GM19099 (cell line): ENCODE data around the gene CPXM2.

Experiments used
- POLR2A ChIP-seq: IDR thresholded peaks from 3 replicates; pipeline ENCODE4 v1.6.1; 2011; ENCODE audit warnings: low read depth; ENCODE audit not compliant: insufficient read length; ENCODE audit errors: extremely low read depth

The CPXM2 gene

DNA sequence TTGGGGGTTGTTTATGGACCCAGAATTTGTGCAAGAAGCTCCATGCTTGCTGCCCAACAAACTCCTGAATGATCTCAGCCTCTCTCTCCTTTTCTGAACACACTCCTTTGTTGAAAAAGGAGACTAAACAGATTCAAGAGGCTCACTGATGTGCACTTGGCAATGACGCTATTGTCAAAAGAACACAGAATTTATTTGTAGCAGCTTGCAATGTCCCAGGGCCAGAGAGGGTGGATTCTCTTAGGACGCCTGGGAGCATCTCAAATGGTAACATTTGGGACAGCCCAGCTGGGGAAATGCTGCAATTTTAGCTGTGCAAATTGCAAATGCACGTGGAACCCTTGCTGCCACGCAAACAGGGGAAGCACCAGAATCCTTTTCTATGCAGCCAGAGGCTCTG, 145.5 kb downstream of the CPXM2 start:
- TF ChIP-seq POLR2A, result no peak

DNA sequence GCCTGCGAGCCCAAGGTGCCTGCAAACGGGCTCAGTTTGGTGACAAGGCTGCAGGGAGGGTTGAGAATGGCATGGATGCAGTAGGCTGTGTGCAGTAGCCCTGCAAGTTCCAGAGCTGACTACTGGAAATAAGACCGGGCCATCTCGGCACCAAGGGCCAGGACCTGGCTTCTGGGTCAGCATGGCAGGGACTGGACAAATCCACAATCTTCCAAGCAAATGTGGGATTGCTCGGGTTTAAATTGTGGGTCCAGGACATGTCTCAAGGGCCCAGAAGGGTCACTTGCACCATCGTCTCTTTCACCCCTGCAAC, 147.4 kb downstream of the CPXM2 start:
- no peak for TF ChIP-seq POLR2A

DNA sequence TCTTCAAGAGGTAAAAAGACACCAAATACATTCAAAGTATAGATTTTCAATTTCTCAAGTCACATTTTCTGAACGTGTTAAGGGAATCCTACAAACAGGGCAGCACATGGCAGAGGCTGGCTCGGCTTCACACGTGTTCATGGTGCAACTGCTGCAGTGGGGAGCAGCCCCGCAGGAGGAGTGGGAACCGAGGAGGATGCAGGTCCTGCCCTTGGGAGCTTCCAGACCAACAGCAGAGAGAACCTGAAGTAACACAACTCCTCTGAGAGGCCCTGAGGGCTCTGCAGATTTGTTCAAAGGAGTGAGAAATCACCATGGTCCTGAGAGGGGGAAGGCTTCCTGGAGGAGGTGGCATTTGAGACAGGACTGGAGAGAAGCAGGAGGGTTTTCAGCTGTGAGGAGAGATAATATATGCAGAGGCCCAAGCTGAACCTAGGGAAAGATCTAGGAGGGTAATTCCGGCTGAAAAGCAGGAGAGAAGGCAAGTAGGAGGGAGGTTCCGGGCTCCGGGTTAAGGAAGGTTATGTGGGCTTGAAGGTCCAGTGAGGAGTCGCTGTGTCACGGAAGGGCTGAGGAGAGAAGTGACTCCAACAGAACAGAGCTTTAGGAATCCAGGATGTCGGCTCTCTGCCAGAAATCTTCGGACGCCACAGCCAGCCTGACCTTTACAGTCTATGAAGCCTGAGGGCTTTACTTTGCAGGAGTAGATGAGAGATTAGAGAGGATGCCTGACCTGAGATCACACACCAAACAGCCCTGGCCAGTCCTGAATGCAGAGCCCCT, 148.0 kb downstream of the CPXM2 start:
- no peak for TF ChIP-seq POLR2A

GRCh38 chr10:123742751-123743440, 148.7 kb downstream of the CPXM2 start:
- no peak for TF ChIP-seq POLR2A

GRCh38 chr10:123741711-123742110, 149.9 kb downstream of the CPXM2 start:
- TF ChIP-seq POLR2A, result no peak

DNA sequence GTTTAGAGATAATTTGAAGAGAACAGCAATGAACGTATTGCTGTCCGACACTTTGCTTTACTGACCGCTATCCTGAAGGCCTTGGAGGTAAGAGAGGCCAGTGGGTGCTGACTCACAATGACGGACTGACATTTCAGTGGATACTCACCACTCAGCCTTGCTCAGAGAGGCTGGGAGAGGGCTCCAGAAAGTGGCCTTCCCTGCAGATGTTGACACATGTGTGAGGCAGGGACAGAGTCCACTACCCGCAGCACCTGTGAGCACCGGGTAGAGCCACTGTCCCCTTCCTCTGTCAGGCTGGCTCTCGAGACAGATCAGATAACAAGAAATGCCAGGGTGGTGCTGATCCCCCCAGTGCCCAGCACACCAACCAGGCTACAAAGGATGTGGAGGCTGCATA, 150.5 kb downstream of the CPXM2 start:
- TF ChIP-seq POLR2A, result no peak

- no peak for TF ChIP-seq POLR2A
These were observed 162.1 kb downstream of the CPXM2 start for GRCh38 chr10:123729523-123729922.

DNA sequence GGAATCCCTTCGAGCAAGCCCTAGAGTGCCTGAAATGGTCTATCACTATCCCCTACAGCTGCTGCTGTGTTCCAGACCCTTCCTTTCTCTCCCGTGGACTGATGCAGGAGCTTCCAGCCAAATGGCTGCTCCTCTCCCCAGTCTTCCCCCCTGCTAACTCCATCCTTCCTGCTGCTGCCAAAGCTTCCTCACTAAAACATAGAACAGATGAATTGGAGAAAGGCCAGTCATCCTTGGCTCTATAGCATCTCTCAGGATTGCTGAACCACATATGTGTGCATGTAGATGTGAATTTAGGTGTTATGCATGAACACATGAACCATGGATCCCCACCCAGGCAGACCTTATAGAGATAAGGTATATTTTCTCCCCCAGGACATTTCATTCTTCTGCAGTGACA, 164.8 kb downstream of the CPXM2 start:
- no peak for TF ChIP-seq POLR2A

- TF ChIP-seq POLR2A, result no peak
These were observed 165.2 kb downstream of the CPXM2 start for GRCh38 chr10:123726381-123726780.

- no peak for TF ChIP-seq POLR2A
These were observed 166.9 kb downstream of the CPXM2 start for GRCh38 chr10:123724747-123725146.

GRCh38 chr10:123722351-123722750, 169.3 kb downstream of the CPXM2 start:
- TF ChIP-seq POLR2A, result no peak

DNA sequence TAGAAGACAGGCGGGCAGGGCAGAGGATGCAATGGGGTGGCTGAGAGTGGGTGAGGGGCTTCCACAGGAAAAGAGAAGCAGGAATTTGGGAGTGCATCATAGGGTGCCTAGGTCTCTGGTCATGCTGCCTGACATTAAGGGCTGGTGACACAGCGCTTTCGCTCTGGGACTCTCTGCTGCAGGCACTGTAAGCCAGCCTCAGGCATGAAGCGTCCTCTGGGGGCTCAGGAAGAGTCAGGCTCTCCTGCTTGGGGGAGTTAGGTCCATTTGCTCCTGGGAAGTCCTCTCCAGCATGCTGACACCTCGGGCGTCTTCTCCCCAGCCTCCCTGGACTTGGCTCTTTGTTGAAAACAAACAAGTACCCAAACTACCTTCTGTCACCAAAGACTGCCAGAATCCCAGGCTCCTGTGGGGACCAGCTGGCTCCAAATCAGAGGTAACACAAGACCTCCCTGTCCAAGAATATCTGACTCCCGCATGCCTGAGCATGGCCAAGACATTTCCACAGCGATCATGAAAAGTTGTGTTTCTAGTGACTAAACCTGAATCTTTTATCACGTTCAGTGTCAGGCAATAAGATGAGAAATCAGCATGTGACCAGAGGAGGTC, 170.1 kb downstream of the CPXM2 start:
- TF ChIP-seq POLR2A, result no peak

- TF ChIP-seq POLR2A, result no peak
These were observed 171.1 kb downstream of the CPXM2 start for GRCh38 chr10:123720536-123720935.

DNA sequence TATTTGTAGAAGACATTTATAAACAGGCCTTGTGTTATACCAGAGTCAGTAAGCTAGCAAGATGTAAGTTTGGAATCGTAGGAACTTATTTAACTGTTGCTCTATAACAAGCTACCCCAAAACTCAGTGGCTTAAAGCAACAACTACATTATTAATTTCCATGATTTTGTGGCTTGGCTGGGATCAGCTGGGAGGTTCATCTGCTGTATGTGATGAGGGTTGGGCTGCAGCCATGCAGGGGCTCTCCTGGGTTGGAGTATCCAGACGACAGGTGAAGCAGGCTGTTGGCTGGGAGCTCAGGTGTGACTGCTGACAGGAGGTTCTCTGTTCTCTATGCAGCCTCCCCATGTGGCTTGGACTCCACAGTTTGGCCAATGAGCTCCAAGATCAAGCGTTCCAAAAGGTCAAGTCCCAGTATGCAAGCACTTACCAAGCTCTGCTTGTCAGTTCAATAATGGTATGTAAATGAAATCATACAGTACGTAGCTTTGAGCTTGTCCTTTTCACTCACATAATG, 173.0 kb downstream of the CPXM2 start:
- TF ChIP-seq POLR2A, result no peak

GRCh38 chr10:123717336-123717735, 174.3 kb downstream of the CPXM2 start:
- TF ChIP-seq POLR2A, result no peak

GRCh38 chr10:123715546-123715945, 176.1 kb downstream of the CPXM2 start:
- TF ChIP-seq POLR2A, result no peak

DNA sequence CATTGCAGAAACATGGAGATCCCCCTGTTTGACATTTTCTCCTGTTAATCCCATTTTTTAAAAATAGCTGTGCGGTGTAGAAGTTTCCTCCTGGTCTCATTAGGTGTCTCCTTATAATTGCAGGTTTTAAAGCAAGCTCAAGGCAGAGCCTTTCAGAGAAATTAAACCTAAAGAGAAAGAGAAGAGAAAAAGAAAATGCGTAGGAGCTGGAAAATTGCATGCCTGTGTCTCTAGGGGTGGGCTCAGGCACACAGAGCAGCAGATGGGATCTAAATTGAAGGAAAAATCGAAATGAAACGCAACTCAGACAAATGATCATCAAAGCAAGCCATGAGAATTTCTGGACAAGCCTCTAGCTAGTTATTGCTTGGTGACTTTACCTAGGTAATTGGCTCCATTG, 185.4 kb downstream of the CPXM2 start:
- no peak for TF ChIP-seq POLR2A

GRCh38 chr10:123704812-123705211, 186.8 kb downstream of the CPXM2 start:
- no peak for TF ChIP-seq POLR2A
